SK-MEL-5 (cell line): ENCODE measurements around the gene LY6G5B. TPM values are rescaled to one million over a fixed set of nuclear protein-coding genes. Genes with fewer than 3 reads are reported as not detected.

Experiments used
- DNase-seq: peaks from one replicate; pipeline ENCODE4 v3.0.0-alpha.2; 2016; ENCODE audit warnings: low read depth, low spot score
- in situ Hi-C: cut with HindIII; loops from 2 replicates; pipeline ENCODE4 v1.10.0; 2016; ENCODE audit warnings: low sequenced_read_pairs, high pct_unique_total_duplicates, low pct_unique_long_range_greater_than_20kb
- total RNA-seq: library from RNA; depleted of rRNA; stranded (reverse); fragments of >200 nt; shearing (Covaris generic); gene quantifications from 2 replicates; pipeline ENCODE4 v1.2.3, GENCODE V29; 2014

Gene LY6G5B
- total RNA-seq, 1 experiment from 2014 or later: 0.87 TPM

DNA sequence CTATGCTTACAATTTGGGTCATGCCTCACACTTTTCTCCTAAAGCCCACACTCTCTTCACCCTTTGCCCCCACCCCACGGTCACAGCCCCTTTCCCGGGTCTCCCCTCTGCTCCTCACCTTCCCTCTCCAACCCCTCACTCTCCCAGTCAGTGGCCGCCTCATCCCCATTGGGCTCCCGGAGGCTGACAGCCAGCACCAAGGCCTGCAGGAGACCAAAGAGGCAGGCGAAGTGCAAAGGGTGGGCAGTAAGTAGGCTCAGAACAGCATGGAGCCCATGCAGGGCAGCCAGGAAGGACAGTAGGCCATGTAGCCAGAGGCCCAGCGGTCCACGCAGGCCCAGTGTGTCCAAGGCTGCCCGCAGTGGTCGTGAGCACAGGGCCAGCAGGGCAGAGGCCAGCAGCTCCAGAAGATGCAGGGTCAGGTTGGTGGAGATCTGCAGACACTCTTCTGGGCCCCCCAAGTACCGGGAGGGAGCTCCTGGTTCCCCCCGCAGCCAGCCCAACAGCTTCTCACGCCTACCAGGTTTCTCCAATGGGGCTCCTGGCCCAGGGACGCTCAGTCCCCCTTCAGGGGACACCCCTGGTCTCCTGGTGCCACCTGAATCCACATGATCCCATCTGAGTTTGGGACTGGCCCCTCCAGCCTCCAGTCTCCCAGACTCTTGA lies 10.7 kb upstream of the LY6G5B start:
- in situ Hi-C loops: no loop called here
- no peak for DNase-seq

DNA sequence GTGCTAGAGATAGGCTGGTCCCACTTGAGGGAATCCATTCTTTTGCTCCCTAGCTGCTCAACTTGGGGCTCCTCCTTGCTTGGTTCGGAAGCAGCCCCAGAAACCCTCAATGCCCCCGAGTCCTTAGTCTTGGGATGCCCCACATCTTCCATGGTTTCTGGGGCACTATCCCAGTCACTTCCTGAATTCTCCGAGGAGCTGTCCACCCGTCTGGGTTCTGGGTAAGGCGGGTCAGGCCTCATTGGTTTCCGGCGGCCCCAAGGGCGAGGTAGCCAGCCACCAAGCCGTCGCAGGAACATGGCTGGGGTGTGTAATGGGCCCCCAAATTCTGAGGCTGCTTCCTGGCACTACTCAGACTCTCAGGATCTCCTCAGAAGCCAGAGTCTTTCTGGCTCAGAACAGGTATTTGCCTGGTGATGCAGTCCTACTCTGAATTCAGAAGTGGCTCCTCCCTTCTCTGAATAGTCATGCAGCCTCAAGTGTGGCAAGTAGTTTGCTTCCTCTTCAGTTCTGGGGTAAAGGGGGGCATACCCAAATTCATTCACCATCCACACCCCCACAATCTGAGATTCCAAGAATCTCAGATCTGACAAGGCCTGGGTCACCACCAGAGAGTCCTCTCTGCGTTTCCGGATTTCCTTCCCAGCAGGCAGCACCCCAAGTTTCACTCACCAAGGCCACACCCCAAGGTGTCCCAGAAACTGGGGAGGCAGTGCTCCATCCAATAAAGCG lies 10.0 kb upstream of the LY6G5B start:
- no peak for DNase-seq
- in situ Hi-C loops: no loop called here

DNA sequence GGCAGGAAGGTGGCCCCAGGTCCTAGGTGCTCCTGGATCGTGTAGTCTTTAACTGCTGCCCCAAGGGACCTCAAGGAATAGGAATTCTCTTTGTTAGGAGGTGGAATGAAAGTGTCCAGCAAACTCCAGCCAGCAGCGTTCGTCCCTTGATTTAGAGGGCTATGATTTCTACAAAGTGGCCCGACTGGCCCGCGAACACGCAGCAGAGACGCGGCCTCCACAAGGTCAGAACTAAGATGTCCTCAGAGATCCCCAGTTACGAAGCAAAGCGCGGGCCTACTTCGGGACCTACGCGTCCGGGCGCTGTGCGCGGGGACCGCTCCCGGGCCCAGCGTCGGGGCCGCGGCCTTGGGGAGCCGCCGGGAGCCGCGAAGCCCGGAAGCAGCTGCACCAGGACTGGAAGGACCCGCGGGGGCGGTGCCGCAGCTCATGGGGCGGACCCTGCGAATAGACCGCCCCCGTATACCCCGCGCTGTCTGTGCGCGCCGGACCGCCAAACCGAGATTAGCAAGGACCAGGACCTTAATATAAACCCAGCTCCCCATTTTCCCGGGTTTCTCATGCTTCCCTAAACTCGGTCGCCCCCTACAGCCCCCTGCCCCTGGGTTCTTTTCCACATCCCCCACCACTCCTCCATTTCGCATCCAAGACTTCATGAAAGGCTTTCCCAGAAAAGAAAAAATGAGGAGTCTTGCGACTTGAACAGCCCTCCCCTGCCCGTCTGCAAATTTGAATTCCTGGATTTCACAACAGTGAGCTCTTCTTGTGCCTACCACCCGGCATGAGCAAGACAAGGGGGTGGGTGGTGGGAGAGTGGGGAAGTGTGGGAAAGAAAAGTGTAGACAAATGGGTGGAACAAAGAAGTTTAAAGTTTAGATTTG lies 9.2 kb upstream of the LY6G5B start, which contains the start of gene C6orf47:
TSS of gene C6orf47 (minus strand) at position 398 of the 881 bp plus-strand sequence. CDS start 831 bp downstream, outside the sequence.
- DNase-seq: peak; percentile 73
- in situ Hi-C loops: no loop called here

DNA sequence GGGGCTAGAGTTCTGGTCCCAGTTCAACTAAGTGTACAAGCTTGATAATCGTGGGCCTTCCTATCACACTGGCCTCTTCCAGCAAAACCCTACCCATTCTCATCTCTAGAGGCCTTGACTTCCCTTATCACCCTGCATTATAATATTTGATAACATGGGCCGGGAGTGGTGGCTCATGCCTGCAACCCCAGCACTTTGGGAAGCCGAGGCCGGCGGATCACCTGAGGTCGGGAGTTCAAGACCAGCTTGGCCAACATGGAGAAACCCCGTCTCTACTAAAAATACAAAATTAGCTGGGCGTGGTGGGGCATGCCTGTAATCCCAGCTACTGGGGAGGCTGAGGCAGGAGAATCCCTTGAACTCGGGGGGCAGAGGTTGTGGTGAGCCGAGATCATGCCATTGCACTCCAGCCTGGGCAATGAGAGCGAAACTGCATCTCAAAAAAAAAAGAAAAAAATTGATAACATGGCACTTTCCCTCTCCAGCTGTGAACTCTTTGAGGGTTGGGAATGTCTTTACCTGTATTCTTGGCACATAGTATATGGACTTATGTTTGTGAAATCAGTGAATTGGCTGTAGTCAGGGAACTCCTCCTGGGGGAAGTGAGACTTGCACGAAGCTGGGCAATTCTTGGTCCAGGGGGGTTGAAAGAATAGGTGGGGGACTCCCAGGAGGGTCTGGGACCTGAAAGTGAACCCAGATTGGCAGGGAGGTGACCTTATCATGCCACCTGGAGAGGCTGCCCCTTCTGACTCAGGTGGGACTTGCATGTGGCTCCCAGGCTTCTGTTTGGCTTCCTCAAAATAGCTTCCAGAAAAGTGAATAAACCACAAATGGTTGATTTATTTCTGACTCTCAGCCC lies 8.3 kb upstream of the LY6G5B start:
- in situ Hi-C loops: no loop called here
- DNase-seq: no peak

DNA sequence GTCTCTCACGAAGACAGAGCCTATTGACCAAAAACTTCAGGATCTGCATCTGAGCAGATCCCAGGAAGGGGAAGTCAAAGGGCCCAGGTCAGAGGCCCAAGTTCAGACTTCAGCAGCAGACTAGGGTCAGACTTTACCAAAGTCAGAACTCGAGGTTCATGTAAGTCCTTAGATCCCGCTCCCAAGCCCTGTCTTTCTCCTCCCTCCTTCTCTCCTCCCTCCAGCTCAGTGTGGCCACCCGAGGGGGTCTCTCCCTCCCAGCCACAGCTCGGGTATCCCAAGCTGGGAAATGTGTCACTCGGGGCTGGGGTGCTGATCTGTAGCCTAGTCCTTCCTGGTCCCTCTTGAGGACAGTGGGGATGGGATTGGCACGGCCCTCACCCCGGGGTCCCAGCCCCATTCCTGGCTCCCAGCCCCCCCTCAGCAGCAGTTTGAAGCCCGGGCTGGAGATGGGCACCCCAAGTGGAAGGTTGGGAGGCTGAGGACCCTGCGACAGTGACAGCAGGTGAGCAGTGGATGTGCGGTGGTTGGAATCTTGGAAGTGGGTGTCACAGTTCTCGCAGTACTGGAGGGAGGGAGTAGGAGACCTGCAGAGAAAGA lies 7.6 kb upstream of the LY6G5B start:
- no peak for DNase-seq
- in situ Hi-C loops: no loop called here

DNA sequence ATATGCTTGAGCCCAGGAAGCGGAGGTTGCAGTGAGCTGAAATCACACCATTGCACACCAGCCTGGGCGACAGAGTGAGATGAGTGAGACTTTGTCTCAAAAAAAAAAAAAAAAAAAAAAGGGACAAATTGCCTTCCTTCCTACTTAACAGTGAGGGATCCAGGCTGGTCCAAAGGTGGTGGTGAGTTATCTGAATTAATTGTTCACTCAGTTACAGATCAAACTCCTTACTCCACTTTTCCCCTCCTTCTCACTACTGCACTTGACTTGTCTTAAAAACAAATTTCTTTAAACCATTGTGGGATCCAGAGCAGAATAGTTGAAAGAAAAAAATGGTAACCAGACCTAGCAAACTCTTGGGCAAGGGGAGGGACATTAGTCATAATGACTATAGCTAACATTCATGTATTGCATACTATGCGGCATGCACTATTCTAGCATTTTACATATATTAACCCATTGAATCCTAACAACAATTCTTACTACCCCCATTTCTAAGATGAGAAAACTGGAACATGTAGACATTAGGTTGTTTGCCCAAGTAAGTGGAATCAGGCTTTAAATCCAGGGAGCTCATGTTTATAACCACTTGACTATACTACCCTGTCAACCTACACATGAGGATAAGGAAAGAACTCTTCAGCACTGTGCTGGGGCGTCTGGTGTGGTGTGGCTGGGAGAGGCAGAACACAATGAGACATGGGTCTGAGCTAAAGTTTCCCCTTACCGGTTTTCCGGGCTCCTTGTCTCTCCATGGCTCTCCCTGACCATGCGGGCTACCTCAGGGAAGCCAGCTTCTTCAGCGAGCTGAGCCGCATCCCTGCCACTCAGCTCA lies 6.4 kb upstream of the LY6G5B start:
- in situ Hi-C loops: no loop called here
- no peak for DNase-seq

DNA sequence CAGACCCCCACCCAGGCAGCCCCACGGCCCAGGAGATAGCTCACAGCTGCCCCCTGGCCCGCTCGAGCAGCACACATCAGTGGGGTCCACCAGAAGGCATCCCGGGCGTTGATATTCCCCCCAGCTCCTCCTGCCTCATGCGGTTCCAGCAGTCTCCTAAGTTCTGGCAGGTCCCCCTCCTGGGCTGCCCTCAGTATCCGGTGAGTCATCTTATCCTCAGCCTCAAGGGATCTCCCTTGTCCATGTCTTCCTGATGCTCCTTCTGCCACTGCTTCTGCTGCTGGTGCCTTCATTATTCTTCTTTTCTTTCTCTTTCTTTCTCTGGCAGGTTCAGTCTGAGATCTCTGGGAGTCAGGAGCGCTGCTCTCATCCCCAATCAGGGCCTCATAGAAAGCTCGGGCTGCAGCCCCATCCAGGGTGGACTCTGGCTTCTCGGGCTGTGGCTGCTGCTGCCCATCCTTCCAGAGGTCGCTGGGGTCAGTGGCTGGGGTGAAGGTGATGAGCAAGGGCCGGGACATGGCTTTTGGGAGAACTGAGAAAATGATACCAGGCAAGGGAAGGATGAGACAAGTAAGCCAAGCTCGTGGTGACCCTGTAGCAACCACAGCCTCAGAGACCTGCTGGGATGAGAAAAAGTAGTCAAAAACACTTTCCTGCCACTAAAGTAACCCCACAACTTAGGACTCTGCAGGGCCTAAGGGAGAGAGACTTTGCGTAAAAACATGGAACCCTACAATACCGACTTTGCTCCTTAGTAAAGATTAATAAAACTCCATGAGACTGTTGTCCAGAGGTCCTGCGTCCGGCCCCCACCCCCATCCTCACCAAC lies 5.6 kb upstream of the LY6G5B start:
- peak; percentile 45 for DNase-seq
- in situ Hi-C loops: no loop called here

DNA sequence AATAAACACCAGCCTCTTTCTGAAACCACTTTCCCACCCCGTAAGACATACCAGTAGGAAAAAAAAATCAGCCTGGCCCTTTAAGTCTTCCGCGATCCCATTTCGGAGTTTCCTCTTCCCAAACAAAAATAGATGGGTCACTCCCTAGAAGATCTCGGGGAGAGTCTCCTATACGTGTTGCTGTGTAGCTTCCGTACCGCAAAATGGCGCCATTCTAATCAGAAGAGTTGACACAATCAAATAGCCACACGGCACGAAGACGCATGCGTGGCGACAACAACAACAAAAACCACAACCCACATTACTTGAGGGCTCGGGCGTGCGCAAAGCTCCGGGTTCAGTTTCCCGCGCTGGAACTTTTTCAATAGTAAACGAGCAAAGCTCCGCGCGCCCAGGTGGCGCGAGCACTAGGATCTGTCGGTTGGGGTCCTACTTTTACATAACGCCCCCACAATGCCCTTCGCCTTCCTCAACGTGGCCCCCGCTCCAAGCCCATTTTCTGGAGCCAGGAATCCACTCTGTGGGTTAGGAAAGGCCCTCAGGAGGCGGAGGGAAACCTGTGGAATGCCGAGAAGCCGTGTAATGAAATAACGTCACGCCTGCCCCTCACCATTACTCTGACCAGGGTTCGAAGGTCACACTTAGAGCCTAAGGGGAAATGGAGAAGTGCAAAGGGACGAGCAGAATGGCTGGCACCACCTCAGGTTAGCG lies 4.8 kb upstream of the LY6G5B start, which contains the start of gene GPANK1:
TSS of gene GPANK1 (minus strand) at position 208 of the 711 bp plus-strand sequence. CDS start 519 bp downstream, outside the sequence.
- in situ Hi-C loops: no loop called here
- DNase-seq: peak; percentile 93

DNA sequence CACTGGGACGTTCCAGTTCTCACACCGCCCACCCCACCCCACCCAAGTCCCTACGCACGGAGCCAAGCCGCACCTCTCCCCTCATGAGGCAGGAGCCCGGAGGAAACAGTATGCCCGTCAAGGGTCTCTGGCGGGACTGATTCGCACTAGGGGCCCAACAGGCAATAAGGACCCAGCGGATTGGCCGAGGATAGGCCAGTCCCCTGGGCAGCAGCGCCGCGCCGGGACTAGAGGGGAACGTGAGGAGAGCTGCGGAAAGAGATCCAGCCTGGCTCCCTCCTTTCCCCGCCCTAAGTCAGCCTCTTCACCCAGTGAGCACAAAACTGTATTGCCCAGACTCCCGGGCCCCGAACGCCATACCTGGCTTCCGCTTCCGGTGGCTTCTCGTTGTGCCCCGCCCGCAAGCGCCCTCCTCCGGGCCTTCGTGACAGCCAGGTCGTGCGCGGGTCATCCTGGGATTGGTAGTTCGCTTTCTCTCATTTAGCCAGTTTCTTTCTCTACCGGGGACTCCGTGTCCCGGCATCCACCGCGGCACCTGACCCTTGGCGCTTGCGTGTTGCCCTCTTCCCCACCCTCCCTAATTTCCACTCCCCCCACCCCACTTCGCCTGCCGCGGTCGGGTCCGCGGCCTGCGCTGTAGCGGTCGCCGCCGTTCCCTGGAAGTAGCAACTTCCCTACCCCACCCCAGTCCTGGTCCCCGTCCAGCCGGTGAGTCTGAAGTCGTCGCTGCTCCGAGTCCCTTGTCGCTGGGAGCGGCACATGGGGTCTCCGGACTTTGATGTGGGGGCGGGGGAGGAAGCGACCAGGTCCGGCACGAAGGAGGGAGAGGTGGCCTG lies 4.1 kb upstream of the LY6G5B start, which contains the start of gene CSNK2B:
TSS of gene CSNK2B (plus strand) at position 580 of the 836 bp plus-strand sequence. CDS start 752 bp downstream, outside the sequence.
- in situ Hi-C loops: no loop called here
- peak; percentile 98 for DNase-seq

DNA sequence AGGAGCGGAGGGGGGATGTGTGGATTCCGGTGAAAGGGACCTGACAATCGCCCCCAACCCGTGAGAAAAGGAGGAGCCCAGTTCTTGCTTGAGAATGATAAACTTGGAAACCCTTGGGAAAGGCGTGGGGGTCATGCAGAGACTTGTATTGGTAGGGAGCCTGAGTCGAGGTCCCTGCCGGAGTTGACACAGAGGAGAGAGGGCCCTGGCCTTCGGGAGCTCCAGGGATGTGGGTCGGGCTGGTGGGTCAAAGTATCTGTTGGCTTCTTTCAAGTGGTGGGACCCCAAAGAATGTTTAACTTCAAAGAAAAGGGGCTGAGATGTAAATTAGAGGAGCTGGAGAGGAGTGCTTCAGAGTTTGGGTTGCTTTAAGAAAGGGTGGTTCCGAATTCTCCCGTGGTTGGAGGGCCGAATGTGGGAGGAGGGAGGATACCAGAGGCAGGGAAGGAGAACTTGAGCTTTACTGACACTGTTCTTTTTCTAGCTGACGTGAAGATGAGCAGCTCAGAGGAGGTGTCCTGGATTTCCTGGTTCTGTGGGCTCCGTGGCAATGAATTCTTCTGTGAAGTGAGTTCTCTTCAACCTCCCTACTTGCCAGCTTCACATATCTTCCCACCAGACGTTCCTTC lies 3.3 kb upstream of the LY6G5B start:
- in situ Hi-C loops: no loop called here
- no peak for DNase-seq

DNA sequence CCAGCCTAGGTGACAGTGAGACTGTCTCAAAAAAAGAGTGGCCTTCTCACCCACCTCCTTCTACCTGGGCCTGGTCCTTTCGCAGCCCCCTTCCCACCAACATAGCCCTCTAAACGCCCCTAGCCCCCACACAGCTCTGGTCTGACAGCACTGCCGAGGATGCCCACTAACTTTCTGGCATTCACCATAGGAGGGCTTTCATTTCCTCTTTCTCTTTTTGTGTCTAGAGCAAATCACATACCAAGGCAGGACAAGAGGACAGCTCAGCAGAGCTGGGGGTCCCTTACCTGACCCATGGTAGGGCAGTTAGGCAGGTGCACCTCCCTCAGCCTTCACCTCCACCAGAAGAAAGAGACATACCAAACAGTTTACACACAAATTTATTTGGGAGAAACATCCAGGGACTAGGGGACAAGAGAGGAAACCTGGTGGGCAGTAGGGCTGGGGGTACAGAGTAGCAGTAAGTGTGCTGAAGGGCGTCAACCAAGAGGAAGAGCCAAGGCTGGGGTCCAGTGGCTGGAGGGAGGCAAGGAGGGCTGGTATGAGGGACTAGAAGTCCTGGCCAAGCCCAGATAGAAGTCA lies 6.6 kb downstream of the LY6G5B start:
- in situ Hi-C loops: no loop called here
- no peak for DNase-seq

DNA sequence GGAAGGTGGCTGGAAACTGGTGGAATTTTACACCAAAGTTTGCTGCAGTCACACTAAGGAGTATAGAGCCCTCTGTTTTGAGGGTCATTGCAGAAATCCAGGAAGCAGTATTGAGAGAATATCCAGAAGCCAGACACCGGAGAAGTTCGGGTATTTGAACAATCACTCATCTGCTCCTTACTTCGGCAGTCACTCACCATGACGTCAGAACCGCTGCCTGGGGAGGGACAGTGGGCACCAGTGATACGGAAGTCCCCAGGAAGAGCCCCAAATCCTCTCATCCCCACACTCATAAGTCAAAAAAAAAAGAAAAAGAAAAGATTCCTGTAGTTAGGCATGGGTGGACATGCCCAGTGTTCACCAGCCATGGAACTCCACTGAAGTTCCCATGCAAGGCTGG lies 7.1 kb downstream of the LY6G5B start:
- in situ Hi-C loops: no loop called here
- DNase-seq: no peak

DNA sequence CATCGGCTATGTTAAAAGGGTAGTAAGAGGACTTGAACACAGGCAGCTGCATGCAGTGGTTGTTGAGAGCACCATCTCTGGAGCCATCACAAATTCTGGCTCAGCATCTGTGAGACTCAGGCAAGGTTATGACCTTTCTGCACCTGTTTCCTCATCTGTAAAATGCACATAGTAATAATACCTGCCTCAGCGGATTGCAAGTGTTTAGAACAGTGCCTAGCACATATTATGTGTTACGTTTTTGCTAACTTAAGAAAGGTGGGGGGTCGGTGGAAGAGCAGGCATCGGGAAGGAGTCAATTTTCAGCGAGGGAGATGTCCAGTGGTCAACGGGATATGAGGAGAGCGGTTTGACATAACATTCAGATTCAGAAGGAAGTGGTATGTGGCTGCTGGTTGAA lies 8.2 kb downstream of the LY6G5B start:
- in situ Hi-C loops: no loop called here
- DNase-seq: no peak
